Fibroblast of lung (primary cell): ENCODE results near the gene DLGAP4.

ENCODE experiments used
- EZH2 ChIP-seq: IDR thresholded peaks from 2 replicates; pipeline ENCODE4 v1.5.1; 2012; ENCODE audit warnings: low read length, control low read depth, mild to moderate bottlenecking; ENCODE audit errors: missing control alignments
- TF ChIP-seq, protein P1 (sequence below), 2 donors: IDR thresholded peaks in 1 of 2; conservative IDR thresholded peaks in 1 of 2; 1 replicate in 1 of 2; 2 replicates in 1 of 2; pipeline ENCODE4 v1.5.1; 2011 to 2012; ENCODE audit warnings: low read length in 2 of 2, control low read depth in 1 of 2, inconsistent platforms in 1 of 2, low read depth in 1 of 2, mild to moderate bottlenecking in 1 of 2

DNA sequence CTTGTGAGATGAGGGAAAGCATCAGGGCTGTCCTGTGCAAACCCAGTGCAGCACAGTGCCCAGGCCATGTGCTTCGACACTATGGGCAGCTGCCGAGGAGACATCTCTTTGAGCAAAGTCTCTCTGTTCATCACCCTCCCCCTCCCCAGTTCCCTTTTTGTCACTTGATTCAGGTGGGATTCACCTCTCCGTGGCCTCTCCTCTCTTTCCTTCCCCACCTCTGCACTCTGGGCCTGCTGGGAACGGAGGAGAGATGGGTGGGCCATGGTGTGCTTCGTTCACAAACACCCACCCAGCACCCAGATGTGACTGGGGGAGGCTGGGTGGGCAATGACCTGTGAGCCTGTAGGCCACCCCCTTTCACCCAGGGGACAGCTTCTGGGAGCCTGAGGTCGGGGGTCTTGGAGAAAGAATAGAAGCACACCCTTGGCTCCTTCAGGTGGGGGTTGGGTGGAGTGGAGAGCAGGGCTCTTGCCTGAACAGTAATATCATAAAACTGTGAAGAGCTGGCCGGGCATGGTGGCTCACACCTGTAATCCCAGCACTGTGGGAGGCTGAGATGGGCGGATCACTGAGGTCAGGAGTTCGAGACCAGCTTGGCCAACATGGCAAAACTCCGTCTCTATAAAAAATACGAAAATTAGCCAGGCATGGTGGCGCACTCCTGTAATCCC is 33.5 kb upstream of the DLGAP4 start:
- TF ChIP-seq, protein P1, sequence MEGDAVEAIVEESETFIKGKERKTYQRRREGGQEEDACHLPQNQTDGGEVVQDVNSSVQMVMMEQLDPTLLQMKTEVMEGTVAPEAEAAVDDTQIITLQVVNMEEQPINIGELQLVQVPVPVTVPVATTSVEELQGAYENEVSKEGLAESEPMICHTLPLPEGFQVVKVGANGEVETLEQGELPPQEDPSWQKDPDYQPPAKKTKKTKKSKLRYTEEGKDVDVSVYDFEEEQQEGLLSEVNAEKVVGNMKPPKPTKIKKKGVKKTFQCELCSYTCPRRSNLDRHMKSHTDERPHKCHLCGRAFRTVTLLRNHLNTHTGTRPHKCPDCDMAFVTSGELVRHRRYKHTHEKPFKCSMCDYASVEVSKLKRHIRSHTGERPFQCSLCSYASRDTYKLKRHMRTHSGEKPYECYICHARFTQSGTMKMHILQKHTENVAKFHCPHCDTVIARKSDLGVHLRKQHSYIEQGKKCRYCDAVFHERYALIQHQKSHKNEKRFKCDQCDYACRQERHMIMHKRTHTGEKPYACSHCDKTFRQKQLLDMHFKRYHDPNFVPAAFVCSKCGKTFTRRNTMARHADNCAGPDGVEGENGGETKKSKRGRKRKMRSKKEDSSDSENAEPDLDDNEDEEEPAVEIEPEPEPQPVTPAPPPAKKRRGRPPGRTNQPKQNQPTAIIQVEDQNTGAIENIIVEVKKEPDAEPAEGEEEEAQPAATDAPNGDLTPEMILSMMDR (conservative IDR thresholded peaks at IDR 0.05 in 1 of 2, IDR thresholded peaks at IDR 0.05 in 1 of 2; ENCODE audit: low read depth in 1 of 2, low read length in 2 of 2): no peak
- no peak for TF ChIP-seq EZH2
